Measurements from ENCODE around the gene EIF4EBP2. TPM values are rescaled to one million over a fixed set of nuclear protein-coding genes. Genes with fewer than 3 reads are reported as not detected.

Gene EIF4EBP2
- total RNA-seq, 1 donor from 2014 or later, result 71.4 TPM

GRCh38 chr10:70456164-70456563 is 52.2 kb downstream of the EIF4EBP2 start:
- Mint-ChIP-seq H3K27me3 (ENCODE audit: low read depth) (peaks cover 56% of the 10 kb centered on the region), H3K4me3 (no peak overlapping the region), H3K4me1 (peaks cover 7% of the 10 kb centered on the region), H3K27ac (no peak overlapping the region), H3K9me3 (no peaks in the 10 kb centered on the region), H3K36me3 (no peaks in the 10 kb centered on the region)
- TF ChIP-seq, protein P1, sequence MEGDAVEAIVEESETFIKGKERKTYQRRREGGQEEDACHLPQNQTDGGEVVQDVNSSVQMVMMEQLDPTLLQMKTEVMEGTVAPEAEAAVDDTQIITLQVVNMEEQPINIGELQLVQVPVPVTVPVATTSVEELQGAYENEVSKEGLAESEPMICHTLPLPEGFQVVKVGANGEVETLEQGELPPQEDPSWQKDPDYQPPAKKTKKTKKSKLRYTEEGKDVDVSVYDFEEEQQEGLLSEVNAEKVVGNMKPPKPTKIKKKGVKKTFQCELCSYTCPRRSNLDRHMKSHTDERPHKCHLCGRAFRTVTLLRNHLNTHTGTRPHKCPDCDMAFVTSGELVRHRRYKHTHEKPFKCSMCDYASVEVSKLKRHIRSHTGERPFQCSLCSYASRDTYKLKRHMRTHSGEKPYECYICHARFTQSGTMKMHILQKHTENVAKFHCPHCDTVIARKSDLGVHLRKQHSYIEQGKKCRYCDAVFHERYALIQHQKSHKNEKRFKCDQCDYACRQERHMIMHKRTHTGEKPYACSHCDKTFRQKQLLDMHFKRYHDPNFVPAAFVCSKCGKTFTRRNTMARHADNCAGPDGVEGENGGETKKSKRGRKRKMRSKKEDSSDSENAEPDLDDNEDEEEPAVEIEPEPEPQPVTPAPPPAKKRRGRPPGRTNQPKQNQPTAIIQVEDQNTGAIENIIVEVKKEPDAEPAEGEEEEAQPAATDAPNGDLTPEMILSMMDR (IDR thresholded peaks at IDR 0.05; ENCODE audit: unreplicated experiment), result no peak
- no peak for DNase-seq (ENCODE audit: low spot score in 2 of 2, unreplicated experiment in 2 of 2)

- Mint-ChIP-seq H3K4me3 (no peak overlapping the region), H3K27ac (no peak overlapping the region), H3K27me3 (ENCODE audit: low read depth) (peaks cover 58% of the 10 kb centered on the region), H3K36me3 (no peaks in the 10 kb centered on the region), H3K4me1 (peaks cover 7% of the 10 kb centered on the region), H3K9me3 (no peaks in the 10 kb centered on the region)
- no peak for DNase-seq (ENCODE audit: low spot score in 2 of 2, unreplicated experiment in 2 of 2)
- TF ChIP-seq, protein P1 (IDR thresholded peaks at IDR 0.05; ENCODE audit: unreplicated experiment), result no peak
Observed at GRCh38 chr10:70457759-70458305, 53.9 kb downstream of the EIF4EBP2 start.

- peak overlapping the region; percentile 57 for H3K4me3 Mint-ChIP-seq
- H3K27ac Mint-ChIP-seq, result no peak overlapping the region
Observed at GRCh38 chr10:70458329-70459060, 54.5 kb downstream of the EIF4EBP2 start.

DNA sequence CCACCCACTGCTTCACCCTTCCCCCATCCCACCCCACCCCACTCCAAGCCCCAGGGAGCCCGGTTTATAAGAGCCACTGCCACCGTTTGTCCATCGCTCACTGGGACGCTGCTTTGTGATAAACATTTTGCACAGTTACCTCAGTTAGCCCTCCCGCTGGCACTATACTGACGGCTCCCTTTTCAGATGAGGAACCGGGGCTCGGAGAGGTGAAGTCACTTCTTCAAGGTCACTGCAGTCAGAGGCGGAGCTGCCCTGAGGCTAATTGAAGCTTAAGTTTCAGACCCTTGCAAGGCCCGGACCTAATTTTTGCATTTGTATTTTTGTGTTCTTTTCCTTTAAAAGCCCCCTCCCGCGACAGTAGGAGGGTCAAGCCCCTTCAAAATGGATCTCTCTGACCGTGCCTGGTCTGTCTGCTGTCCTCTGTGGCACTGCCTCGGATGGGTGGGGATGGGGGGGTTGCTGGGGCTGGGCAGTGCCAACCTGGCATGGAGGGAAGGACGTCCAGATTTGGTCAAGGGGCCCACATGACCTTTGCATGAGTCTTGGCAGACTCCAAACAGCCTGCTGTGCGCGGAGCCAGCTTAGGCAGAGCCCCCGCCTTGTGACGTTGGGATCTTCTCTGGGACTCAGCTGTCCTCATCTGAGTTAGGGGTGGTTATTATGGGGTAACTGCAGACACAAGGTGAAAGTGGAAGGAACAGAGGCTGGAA is 55.3 kb downstream of the EIF4EBP2 start:
- Mint-ChIP-seq H3K4me3 (peak overlapping the region; percentile 28), H3K27me3 (ENCODE audit: low read depth) (peaks cover 58% of the 10 kb centered on the region), H3K9me3 (no peaks in the 10 kb centered on the region), H3K27ac (no peak overlapping the region), H3K4me1 (peaks cover 7% of the 10 kb centered on the region), H3K36me3 (no peaks in the 10 kb centered on the region)
- no peak for DNase-seq (ENCODE audit: low spot score in 2 of 2, unreplicated experiment in 2 of 2)
- TF ChIP-seq, protein P1 (IDR thresholded peaks at IDR 0.05; ENCODE audit: unreplicated experiment), result no peak

More at GRCh38 chr10:70458329-70459060, 54.5 kb downstream of the EIF4EBP2 start:
- Mint-ChIP-seq H3K4me1 (peaks cover 7% of the 10 kb centered on the region), H3K36me3 (no peaks in the 10 kb centered on the region), H3K27me3 (ENCODE audit: low read depth) (peaks cover 58% of the 10 kb centered on the region), H3K9me3 (no peaks in the 10 kb centered on the region)
- TF ChIP-seq, protein P1 (IDR thresholded peaks at IDR 0.05; ENCODE audit: unreplicated experiment), result no peak
- peak; percentile 45 to 63 for DNase-seq (ENCODE audit: low spot score in 2 of 2, unreplicated experiment in 2 of 2)

- Mint-ChIP-seq H3K4me3 (peak overlapping the region; percentile 20), H3K36me3 (no peaks in the 10 kb centered on the region), H3K27me3 (ENCODE audit: low read depth) (peaks cover 57% of the 10 kb centered on the region), H3K4me1 (peaks cover 7% of the 10 kb centered on the region), H3K27ac (no peak overlapping the region), H3K9me3 (no peaks in the 10 kb centered on the region)
- TF ChIP-seq, protein P1 (IDR thresholded peaks at IDR 0.05; ENCODE audit: unreplicated experiment), result no peak
- DNase-seq (ENCODE audit: low spot score in 2 of 2, unreplicated experiment in 2 of 2), result no peak
Observed at GRCh38 chr10:70459774-70460490, 56.0 kb downstream of the EIF4EBP2 start.

All from mesothelial cell of epicardium (in vitro differentiated cells).